GOT3 (cell line): ENCODE results near the gene C2orf68.
A peak's percentile ranks its signal among the peaks of the same experiment; 100 is the strongest.
"Not testable (repeated sequence)": the region's sequence is repeated elsewhere in the genome, so short reads cannot be mapped to it uniquely, and the experiment has no call there.

ENCODE experiments used
- DNase-seq: peaks from one replicate; lab custom pipeline; 2025; ENCODE audit warnings: mixed read lengths; lab: John Stamatoyannopoulos, UW

The C2orf68 gene

GRCh38 chr2:85631316-85631715 is 19.4 kb upstream of the C2orf68 start:
- no peak for DNase-seq

- DNase-seq, result no peak
Measured at GRCh38 chr2:85628658-85629057, 16.8 kb upstream of the C2orf68 start.

- DNase-seq, result no peak
Measured at GRCh38 chr2:85623991-85624390, 12.1 kb upstream of the C2orf68 start.

GRCh38 chr2:85621338-85621737 is 9.5 kb upstream of the C2orf68 start:
- DNase-seq, result no peak

- DNase-seq, result no peak
Measured at GRCh38 chr2:85619617-85620016, 7.8 kb upstream of the C2orf68 start.

- DNase-seq, result not testable (repeated sequence)
Measured at GRCh38 chr2:85617723-85618122, 5.9 kb upstream of the C2orf68 start.

GRCh38 chr2:85615413-85615728 is 3.5 kb upstream of the C2orf68 start:
- no peak for DNase-seq

- DNase-seq, result not testable (repeated sequence)
Measured at GRCh38 chr2:85614757-85615156, 2.9 kb upstream of the C2orf68 start.

GRCh38 chr2:85613717-85614515 is 2.0 kb upstream of the C2orf68 start:
- no peak for DNase-seq

- DNase-seq, result no peak
Measured at GRCh38 chr2:85611217-85611704, 605 bp downstream of the C2orf68 start.

- no peak for DNase-seq
Measured at GRCh38 chr2:85607268-85608215, 4.3 kb downstream of the C2orf68 start.

GRCh38 chr2:85606116-85606455 is 5.8 kb downstream of the C2orf68 start:
- no peak for DNase-seq

- no peak for DNase-seq
Measured at GRCh38 chr2:85605406-85606115, 6.3 kb downstream of the C2orf68 start.

- no peak for DNase-seq
Measured at GRCh38 chr2:85604568-85605339, 7.1 kb downstream of the C2orf68 start.

GRCh38 chr2:85604133-85604444 is 7.8 kb downstream of the C2orf68 start:
- not testable (repeated sequence) for DNase-seq

- DNase-seq, result peak; percentile 77
Measured at GRCh38 chr2:85602476-85603234, 9.2 kb downstream of the C2orf68 start, which contains the start of gene TMEM150A. Gene TMEM150A (minus strand): TSS chr2:85602698. CDS start chr2:85601948, 750 bp downstream.

GRCh38 chr2:85601771-85602475 is 9.9 kb downstream of the C2orf68 start:
- no peak for DNase-seq

- no peak for DNase-seq
Measured at GRCh38 chr2:85600951-85601770, 10.7 kb downstream of the C2orf68 start.

- DNase-seq, result no peak
Measured at GRCh38 chr2:85600235-85600575, 11.7 kb downstream of the C2orf68 start.
